HG02885 (cell line): ENCODE results near the gene NGRN.

Source experiments
- ATAC-seq: cut with Tn5 transposase; IDR thresholded peaks from one replicate; pipeline ENCODE4 v1.9.1; 2021; ENCODE audit warnings: mild to moderate bottlenecking; ENCODE audit not compliant: unreplicated experiment, poor library complexity

The NGRN gene

GRCh38 chr15:90306560-90306959, 41.1 kb downstream of the NGRN start:
- peak; percentile 84 for ATAC-seq

- no peak for ATAC-seq
These were observed 42.2 kb downstream of the NGRN start for GRCh38 chr15:90307661-90308060.

GRCh38 chr15:90309020-90309419, 43.5 kb downstream of the NGRN start:
- no peak for ATAC-seq

DNA sequence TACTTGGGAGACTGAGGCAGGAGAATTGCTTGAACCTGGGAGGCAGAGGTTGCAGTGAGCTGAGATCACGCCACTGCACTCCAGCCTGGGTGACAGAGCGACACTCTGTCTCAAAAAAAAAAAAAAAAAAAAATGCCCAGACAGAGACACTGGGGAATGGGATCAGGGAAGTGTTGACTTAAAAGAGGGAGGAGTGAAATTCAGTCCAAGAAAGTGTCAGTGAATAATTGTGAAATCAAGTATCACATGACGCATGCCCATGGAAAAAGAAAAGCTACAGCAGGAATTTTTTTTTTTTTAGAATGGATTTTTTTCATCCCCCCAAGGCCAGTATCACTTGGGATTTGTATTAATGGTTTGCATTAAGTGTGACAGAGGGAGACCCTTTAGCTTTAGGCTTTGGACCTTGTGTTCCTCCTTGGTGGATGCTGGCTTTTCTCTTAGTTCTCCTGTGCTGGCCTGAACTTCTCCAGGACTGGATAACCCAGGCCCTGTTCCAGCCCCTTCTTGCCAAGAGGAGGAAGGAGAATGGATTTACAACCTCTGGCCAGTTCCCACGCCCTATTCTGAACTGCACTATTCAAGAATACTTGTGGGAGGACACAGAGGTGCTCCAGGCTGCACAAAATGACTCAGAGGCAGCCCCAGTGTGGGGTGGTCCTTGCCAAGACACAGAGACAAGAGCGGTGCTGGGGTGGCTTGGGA, 50.0 kb downstream of the NGRN start:
- no peak for ATAC-seq

GRCh38 chr15:90316139-90316538, 50.7 kb downstream of the NGRN start:
- ATAC-seq, result no peak

GRCh38 chr15:90318591-90318990, 53.1 kb downstream of the NGRN start:
- ATAC-seq, result no peak

DNA sequence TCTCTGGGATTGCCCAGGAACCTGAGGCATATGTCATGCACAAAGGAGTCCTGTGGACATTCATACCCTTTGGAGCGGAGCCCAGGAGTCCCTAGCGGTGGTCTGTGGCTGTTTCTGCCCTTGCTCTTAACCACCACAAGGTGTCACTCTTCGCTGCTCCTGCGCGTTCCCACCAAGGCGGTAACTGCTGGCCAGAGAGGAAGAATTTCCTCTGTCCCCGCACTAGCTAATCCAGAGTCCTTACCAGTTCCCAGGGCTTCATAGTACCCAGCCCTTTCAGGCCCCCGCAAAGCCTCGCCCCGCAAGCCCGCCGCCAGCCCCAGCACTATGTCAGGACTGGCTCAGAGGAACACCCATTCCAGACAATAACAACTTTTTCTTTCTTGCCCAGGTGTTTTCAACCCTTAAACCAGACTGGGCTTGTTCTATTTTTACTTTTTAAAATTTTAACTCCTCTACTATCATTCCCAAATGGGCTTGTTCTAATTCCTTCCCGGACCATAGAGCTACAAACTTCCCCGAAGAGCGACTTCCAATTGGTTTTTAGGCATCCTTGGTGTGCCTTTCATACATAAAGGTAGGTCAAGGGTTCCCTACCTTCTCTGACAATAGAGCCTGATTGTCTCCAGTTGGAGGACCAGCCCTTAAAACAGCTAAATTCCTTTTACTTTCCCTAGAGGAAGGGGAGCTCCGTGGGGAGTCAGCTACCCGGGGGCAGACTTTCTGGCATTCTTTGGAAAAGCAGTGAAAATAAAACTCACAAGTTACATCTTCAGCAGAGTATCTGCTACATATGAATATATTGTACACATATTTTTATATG, 54.8 kb downstream of the NGRN start:
- ATAC-seq, result peak; percentile 71

- ATAC-seq, result no peak
These were observed 55.4 kb downstream of the NGRN start for GRCh38 chr15:90320885-90321278.
